ENCODE measurements around the gene ARHGAP26. TPM values are rescaled to one million over a fixed set of nuclear protein-coding genes. Genes with fewer than 3 reads are reported as not detected.

Gene ARHGAP26
- total and polyA plus RNA-seq, 2 donors (not counting 3 experiments of a cell fraction or from before 2014, with no cell fraction given) = 3.1 to 16.2 TPM

GRCh38 chr5:143166090-143166489 lies 395.9 kb downstream of the ARHGAP26 start:
- H4K20me1 ChIP-seq (replicated peaks; ENCODE audit: control insufficient read depth, extremely low read depth, insufficient read depth, low read length) = no peaks in the 10 kb centered on the region
- ChIA-PET POLR2A (no interaction called here), CTCF (no interaction called here)
- H3K9me1 ChIP-seq (replicated peaks; ENCODE audit: control insufficient read depth, extremely low read depth, insufficient read depth, low read length) = no peaks in the 10 kb centered on the region
- H3K36me3 ChIP-seq (ENCODE audit: control insufficient read depth in 2 of 2, extremely low read depth in 1 of 2, insufficient read depth in 2 of 2, low read length in 2 of 2) = no peaks in the 10 kb centered on the region
- H3K27me3 ChIP-seq (ENCODE audit: control insufficient read depth in 2 of 2, insufficient read depth in 2 of 2, low read length in 2 of 2) = no peaks in the 10 kb centered on the region
- no peaks in the 10 kb centered on the region for H3K9me3 ChIP-seq (replicated peaks; ENCODE audit: control insufficient read depth, insufficient read depth, low read length)
- no peak overlapping the region for H3K4me2 ChIP-seq (ENCODE audit: insufficient read depth, low read length)
- no peak overlapping the region for H3K4me3 ChIP-seq (replicated peaks in 1 of 3; ENCODE audit: insufficient read depth in 1 of 3, low read depth in 1 of 3, low read length in 3 of 3)
- DNase-seq (ENCODE audit: low read depth, low spot score) (no peak), FAIRE-seq (no peak)
- no peaks in the 10 kb centered on the region for H3K4me1 ChIP-seq (ENCODE audit: control insufficient read depth, extremely low read depth, insufficient read depth, low read length)
- no peak for TF ChIP-seq FOS (IDR thresholded peaks at IDR 0.05; ENCODE audit: borderline replicate concordance, insufficient read depth, low read length)
- TF ChIP-seq MYC (IDR thresholded peaks at IDR 0.05; ENCODE audit: low read depth, low read length) = no peak
- no peak for TF ChIP-seq GATA2 (IDR thresholded peaks at IDR 0.05; ENCODE audit: insufficient read depth, insufficient read length, low read depth, low read length)
- no peak for TF ChIP-seq JUN (IDR thresholded peaks at IDR 0.05; ENCODE audit: borderline replicate concordance, insufficient read depth, insufficient read length, low read depth)
- no peak for TF ChIP-seq CTCF (IDR thresholded peaks at IDR 0.05; ENCODE audit: extremely low read depth in 1 of 2, insufficient read depth in 1 of 2, low read depth in 1 of 2, low read length in 2 of 2)
- no peak for TF ChIP-seq EZH2 (IDR thresholded peaks at IDR 0.05; ENCODE audit: borderline replicate concordance, low read depth, low read length, severe bottlenecking)
- intact Hi-C loops (cut with micrococcal nuclease) (no loop called here), dilution Hi-C loops (cut with MboI; ENCODE audit: extremely low pct_ligation_motif_present, low sequenced_read_pairs) (no loop called here)
- no peak overlapping the region for H3K27ac ChIP-seq (ENCODE audit: insufficient read depth, low read depth, low read length)
- H3K79me2 ChIP-seq (ENCODE audit: control insufficient read depth, insufficient read depth, low read length) = no peaks in the 10 kb centered on the region
- no TSS peak for BruUV-seq (replicated peaks)
- no peak overlapping the region for H2AFZ ChIP-seq (ENCODE audit: low read depth, low read length)
- no peak overlapping the region for H3K9ac ChIP-seq (replicated peaks; ENCODE audit: extremely low read depth, insufficient read depth, low read length)
